ENCODE measurements around the gene ARHGAP42. TPM values are rescaled to one million over a fixed set of nuclear protein-coding genes. Genes with fewer than 3 reads are reported as not detected.
A peak's percentile ranks its signal among the peaks of the same experiment; 100 is the strongest.

ARHGAP42 gene
- total RNA-seq, 4 donors from 2014 or later = 24.5 to 49.5 (median 26.7) TPM

DNA sequence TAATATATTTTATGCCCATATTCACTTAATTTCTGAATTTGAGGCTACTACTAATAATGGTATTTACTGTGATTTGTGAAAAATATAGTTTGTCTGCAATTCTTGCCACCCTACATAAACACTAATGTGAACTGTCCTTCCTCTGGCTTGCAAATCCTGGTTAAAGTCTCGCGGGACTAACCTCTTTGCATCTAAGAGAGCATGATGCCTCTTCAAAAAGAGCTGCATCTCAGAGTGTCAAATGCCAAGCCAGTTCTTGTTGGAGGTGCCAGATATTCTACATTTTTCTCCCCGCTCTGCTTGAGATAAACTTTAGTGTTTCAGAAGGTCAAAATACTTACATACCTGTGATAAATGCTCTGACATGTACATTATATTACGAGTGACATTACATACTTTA is 2.1 kb downstream of the ARHGAP42 start:
- TF ChIP-seq, protein P1, sequence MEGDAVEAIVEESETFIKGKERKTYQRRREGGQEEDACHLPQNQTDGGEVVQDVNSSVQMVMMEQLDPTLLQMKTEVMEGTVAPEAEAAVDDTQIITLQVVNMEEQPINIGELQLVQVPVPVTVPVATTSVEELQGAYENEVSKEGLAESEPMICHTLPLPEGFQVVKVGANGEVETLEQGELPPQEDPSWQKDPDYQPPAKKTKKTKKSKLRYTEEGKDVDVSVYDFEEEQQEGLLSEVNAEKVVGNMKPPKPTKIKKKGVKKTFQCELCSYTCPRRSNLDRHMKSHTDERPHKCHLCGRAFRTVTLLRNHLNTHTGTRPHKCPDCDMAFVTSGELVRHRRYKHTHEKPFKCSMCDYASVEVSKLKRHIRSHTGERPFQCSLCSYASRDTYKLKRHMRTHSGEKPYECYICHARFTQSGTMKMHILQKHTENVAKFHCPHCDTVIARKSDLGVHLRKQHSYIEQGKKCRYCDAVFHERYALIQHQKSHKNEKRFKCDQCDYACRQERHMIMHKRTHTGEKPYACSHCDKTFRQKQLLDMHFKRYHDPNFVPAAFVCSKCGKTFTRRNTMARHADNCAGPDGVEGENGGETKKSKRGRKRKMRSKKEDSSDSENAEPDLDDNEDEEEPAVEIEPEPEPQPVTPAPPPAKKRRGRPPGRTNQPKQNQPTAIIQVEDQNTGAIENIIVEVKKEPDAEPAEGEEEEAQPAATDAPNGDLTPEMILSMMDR (IDR thresholded peaks at IDR 0.05) = no peak
- no peak for TF ChIP-seq POLR2A (IDR thresholded peaks at IDR 0.05)
- Histone ChIP-seq H3K36me3 (no peaks in the 10 kb centered on the region), H3K4me1 (no peaks in the 10 kb centered on the region), H3K27me3 (no peaks in the 10 kb centered on the region), H3K27ac (no peak overlapping the region), H3K4me3 (peak overlapping the region in 2 of 4 donors; percentile 66 to 90), H3K9me3 (no peaks in the 10 kb centered on the region)
- no peak for DNase-seq

GRCh38 chr11:100691896-100692653 is 5.0 kb downstream of the ARHGAP42 start:
- no peaks in the 10 kb centered on the region for H3K27me3 ChIP-seq
- no peaks in the 10 kb centered on the region for H3K9me3 ChIP-seq
- no peaks in the 10 kb centered on the region for H3K4me1 ChIP-seq
- no peak for TF ChIP-seq POLR2A (IDR thresholded peaks at IDR 0.05)
- TF ChIP-seq, protein P1 (IDR thresholded peaks at IDR 0.05) = no peak
- no peak overlapping the region for H3K4me3 ChIP-seq
- DNase-seq = no peak
- H3K27ac ChIP-seq = no peak overlapping the region
- H3K36me3 ChIP-seq = no peaks in the 10 kb centered on the region

DNA sequence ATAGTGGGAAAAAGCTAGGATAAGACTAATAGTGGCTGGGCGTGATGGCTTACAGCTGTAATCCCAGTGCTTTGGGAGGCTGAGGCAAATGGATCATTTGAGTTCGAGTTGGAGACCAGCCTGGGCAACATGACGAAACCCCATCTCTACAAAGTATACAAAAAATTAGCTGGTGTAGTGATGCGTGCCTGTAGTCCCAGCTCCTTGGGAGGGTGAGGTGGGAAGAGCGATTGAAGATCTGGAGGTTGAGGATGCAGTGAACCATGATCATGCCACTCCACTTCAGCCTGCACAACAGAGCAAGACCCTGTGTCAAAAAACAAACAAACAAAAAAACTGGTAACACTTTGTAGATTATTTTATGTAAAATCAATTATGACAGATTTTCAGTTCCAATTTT is 8.8 kb downstream of the ARHGAP42 start:
- DNase-seq = no peak
- Histone ChIP-seq H3K9me3 (no peaks in the 10 kb centered on the region), H3K4me1 (no peaks in the 10 kb centered on the region), H3K36me3 (no peaks in the 10 kb centered on the region), H3K27ac (no peak overlapping the region), H3K4me3 (no peak overlapping the region), H3K27me3 (no peaks in the 10 kb centered on the region)
- TF ChIP-seq, protein P1 (IDR thresholded peaks at IDR 0.05) = no peak
- TF ChIP-seq POLR2A (IDR thresholded peaks at IDR 0.05) = no peak

DNA sequence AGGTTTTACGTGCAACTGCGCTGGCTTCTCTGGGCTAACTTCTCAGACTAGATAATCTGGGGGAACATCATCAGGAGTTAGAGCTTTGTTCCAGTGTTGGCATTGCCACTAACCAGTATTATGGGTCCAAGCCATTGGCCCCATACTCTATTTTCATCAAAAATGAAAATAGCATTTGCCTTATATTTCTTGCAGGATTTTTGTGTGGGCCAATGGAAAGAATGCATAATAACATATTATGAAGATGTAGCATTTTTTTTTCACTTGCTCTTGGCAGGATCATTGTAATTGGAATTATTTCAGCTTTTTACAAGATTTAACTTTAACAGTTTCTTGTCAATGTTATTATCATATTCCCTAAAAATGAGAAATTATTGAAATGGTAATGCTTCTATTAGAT is 16.1 kb downstream of the ARHGAP42 start:
- DNase-seq = no peak
- Histone ChIP-seq H3K27me3 (no peaks in the 10 kb centered on the region), H3K36me3 (no peaks in the 10 kb centered on the region), H3K4me3 (no peak overlapping the region), H3K9me3 (no peaks in the 10 kb centered on the region), H3K27ac (no peak overlapping the region), H3K4me1 (no peaks in the 10 kb centered on the region)
- TF ChIP-seq POLR2A (IDR thresholded peaks at IDR 0.05) = no peak
- TF ChIP-seq, protein P1 (IDR thresholded peaks at IDR 0.05) = no peak

DNA sequence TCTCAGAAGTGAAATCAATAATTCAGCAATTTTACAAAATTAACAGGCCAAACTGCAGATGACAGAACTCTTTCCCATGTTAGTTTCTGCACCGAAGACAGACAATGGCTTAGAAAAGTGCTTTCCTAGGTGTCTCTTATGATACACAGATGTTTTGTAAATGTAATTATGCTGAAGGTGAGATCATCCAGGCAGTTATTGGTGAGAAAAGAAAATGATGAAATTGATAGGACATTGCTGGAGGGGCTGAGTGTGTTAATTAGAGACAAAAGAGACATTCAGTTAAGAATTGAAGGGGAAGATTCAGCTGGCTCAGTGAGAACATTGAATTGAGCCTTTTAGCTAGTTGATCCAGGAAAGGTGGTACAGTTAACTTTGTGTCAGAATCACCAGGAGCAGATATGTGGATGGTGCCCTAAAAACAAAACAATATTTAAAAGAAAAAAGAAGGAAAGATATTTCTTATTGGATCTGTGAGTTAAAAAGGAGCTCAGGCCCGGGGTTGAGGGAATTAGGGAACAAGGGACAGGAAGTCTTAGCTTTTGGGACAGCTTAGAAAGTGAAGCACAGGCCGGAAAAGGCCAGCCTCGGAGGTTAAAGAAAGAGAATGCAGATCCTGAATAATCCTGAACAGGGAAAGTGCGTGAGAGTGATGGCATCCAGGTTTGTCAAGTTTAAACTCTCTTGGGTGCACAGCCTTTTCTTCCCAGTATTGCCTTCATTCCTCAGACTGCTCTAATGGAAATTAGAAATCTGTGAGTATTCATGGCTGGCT is 16.9 kb downstream of the ARHGAP42 start:
- no peak overlapping the region for H3K4me3 ChIP-seq
- no peaks in the 10 kb centered on the region for H3K27me3 ChIP-seq
- DNase-seq = no peak
- H3K4me1 ChIP-seq = no peaks in the 10 kb centered on the region
- H3K27ac ChIP-seq = no peak overlapping the region
- TF ChIP-seq POLR2A (IDR thresholded peaks at IDR 0.05) = no peak
- no peaks in the 10 kb centered on the region for H3K36me3 ChIP-seq
- H3K9me3 ChIP-seq = no peaks in the 10 kb centered on the region

DNA sequence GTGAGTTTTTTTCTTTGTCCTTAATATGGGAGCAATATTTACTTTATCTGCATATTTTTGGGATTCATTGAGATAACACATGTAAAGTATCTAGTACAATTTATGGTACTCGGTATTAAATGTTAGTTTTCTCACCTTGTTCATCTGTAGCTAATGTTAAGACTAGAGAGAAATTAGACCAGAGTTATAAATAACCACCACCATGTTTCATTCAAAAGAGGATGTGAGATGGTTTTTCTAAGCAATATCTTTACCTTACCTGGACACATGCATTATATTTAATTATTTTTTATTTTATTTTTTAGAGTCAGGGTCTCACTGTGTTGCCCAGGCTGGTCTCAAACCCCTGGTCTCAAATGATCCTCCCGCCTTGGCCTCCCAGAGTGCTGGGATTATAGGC is 18.4 kb downstream of the ARHGAP42 start:
- H3K27me3 ChIP-seq = no peaks in the 10 kb centered on the region
- no peak overlapping the region for H3K4me3 ChIP-seq
- no peak for DNase-seq
- H3K9me3 ChIP-seq = no peaks in the 10 kb centered on the region
- no peak overlapping the region for H3K27ac ChIP-seq
- TF ChIP-seq, protein P1 (IDR thresholded peaks at IDR 0.05) = no peak
- no peak for TF ChIP-seq POLR2A (IDR thresholded peaks at IDR 0.05)
- H3K36me3 ChIP-seq = no peaks in the 10 kb centered on the region
- H3K4me1 ChIP-seq = peaks cover 0 to 4% (median 0%) of the 10 kb centered on the region in 4 donors
